GM19324 (cell line): Measurements from ENCODE around the gene TRPC5OS.

Experiments
- ATAC-seq: cut with Tn5 transposase; IDR thresholded peaks from one replicate; pipeline ENCODE4 v1.9.1; 2021; ENCODE audit warnings: mild to moderate bottlenecking, moderate library complexity; ENCODE audit not compliant: unreplicated experiment, low FRiP score

The TRPC5OS gene

DNA sequence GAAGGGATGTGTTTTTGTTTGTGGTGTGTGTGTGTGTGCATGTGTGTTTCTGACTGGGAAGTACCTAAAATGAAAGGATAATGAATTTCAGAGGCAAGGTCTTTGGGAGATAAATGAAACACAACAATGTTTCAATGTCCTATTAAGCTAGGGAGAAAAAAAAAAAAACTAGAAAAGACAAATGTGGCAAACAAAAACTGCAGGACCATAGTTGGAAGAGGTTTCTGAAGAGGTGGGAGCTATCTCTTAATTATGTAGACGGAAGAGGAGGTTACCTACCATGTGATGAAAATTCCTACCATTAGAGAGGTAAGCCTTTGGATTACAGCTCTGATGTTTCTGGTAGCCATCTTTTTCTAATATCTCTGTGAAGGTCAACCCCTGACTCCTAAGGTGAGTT, at the start of gene TRPC5OS:
Gene TRPC5OS (plus strand): TSS at position 301 of the 400 bp plus-strand sequence. CDS start 25,669 bp downstream, outside the sequence.
- no peak for ATAC-seq

DNA sequence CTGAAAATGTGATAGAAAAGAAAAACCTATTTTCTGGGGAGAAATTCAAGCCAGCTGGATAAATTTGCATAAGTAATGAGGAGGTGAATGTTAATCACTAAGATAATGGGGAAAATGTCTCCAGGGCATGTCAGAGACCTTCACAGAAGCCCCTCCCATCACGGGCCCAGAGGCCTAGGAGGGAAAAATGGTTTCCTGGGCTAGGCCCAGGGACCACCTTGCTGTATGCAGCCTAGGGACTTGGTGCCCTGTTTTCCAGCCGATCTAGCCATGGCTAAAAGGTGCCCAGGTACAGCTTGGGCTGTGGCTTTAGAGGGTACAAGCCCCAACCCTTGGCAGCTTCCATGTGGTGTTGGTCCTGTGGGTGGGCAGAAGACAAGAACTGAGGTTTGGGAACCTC, 46.6 kb upstream of the TRPC5OS start:
- no peak for ATAC-seq

GRCh38 chrX:111830571-111830970, 45.4 kb upstream of the TRPC5OS start:
- no peak for ATAC-seq

DNA sequence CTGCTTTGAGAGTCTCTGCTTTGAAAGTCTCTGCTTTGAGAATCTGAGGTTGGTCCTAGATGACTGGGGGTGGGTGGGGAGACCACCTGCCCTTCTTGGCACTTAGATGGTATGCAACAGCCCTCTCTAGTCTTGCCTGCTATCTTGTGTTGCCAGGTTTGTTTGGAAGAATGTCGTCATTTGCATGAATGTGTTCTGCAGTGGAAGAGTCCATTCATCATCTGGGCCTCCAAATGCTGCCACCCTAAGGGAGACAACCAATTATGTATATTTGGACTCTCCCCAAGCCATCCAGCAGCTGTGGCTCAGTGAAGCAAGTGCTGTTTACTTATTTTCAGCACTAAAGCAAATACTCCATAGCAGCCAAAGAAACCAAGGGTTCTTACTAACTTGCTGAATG, 44.6 kb upstream of the TRPC5OS start:
- no peak for ATAC-seq

DNA sequence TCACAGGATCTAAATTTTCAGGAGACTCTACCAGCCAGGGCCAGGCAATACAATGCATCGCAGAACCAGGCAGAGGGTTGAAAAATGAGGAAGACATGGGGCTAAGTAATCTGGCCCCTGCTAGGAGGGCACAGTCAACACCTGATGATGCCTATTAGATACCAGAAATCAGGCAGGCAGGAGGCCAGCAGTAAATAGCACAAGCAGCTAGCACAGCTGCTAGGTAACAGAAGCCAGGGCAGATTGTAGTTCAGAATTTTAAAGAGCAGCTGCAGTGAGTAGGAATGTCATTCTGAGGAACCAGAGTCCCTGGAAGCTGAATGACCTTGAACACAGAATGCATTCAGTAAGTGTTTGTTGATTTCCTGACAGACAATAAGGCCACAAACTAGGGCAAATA, 38.8 kb upstream of the TRPC5OS start:
- ATAC-seq, result no peak

- no peak for ATAC-seq
Observed at GRCh38 chrX:111847491-111848133, 28.4 kb upstream of the TRPC5OS start.

DNA sequence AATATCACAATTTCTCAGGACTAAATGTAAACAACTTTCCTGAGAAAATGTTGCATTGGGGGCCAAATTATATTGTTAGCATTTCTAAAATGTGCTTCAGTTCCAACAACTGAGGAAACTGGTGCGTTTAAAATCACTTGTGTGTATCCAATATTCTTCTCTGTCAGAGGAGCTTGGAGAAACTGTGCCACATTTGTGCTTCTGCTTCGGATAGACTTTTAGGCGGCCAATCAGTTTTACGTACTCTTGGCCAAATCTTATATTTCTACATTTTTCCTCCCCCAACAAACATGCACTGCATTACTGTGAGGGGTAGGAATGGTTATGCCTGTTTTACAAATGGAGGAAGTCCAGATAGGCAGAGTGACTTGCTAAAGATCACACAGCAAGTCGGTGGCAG, 27.4 kb upstream of the TRPC5OS start:
- no peak for ATAC-seq

DNA sequence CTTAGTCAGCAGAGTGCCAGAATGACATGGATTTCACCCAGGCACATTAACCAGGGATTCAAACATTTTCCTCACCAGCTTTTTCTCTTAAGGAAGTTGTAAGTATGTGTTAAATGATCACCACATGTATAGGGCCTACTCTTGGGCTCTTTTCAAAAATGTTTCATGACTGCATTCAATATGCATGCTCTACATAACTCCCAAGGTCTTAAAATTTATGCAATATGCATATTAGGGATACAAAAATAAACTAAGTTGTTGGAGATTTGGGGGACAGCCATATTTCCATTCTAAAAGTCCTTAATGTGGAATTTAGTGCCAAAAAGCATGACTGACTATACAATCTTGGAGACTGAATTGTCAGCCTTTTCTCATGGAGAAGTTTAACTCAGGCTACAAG, 25.0 kb upstream of the TRPC5OS start:
- no peak for ATAC-seq

- no peak for ATAC-seq
Observed at GRCh38 chrX:111854556-111855490, 21.2 kb upstream of the TRPC5OS start.

DNA sequence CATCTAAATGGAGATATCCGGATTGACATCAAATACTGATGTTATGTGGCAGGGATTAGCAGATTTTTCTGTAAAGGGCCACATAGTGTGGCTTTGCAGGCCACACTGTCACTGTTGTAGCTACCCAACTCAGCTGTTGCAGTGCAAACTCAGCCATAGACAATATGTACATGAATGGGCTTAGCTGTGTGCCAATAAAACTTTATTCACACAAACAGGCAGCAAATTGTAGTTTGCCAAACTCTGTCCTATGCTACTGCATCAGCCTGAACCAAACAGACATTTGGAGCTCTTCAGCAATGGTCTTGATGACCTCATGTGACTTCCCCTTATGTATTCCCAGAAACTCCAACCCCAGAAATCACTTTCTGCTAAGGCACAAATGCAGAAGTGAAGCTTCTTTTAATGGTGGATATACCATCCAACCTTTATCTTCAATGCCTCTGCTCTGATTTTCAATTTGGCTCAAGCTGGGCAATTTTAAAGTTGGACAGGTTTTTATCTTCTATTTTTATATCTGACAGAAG, 18.4 kb upstream of the TRPC5OS start:
- no peak for ATAC-seq

GRCh38 chrX:111861605-111862004, 14.4 kb upstream of the TRPC5OS start:
- ATAC-seq, result no peak

DNA sequence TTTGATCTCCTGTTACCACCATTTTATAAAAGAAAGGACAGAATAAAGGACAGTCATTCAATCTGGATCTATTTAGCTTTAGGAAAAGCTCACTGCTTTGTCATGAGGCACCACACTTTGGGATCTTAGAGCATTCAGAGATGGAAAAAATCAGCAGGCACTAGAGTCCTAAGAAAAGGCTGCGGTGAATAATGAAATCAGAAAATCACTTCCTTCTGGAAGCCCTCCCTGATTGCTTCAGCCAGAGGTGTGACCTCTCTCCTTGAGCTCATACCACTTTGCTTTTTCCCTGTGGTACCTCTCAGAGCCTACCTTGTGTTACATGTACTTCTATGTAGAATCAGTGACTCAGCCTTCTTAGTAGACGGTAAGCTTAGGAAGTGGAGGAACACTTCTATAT, 8.7 kb upstream of the TRPC5OS start:
- ATAC-seq, result no peak

- ATAC-seq, result peak; percentile 22
Observed at GRCh38 chrX:111868726-111869638, 7.0 kb upstream of the TRPC5OS start.

DNA sequence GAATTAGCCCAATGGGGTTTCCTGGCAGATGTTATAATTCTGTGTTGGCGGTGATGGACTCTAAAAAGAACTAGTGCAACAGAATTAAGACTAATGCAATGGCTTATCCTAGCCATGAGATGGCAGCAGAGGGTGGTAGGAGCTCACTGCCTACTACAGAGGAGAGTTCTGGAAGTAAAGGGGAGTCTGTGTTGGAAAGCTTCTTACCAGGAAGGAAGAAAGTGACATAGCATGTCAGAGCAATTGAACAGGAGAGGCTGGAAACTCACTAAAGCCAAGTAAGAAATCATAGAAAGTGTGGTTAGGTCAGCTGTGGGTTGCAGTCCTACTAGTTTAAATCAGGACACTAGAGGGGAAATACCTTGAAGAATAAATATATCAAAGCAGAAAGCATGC, 6.3 kb upstream of the TRPC5OS start:
- peak; percentile 79 for ATAC-seq

GRCh38 chrX:111874241-111874640, 1.7 kb upstream of the TRPC5OS start:
- ATAC-seq, result no peak

DNA sequence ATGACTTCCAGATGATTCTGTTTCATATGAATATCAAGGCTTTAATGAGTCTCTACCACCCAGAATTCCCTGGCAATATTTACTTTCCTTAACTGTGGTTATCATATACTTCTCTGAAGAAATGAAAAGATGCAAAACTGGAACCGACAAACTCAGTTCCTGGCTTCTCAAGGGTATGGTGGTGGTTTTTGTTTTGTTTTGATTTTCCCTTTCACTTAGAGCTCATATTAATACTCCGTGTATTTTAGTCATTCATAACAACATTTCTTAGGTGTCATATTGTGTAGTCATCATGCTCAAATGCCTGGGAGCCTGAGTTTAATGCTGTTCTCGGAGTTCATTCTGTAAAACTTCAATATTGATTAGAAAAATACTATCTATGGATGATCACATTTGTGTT, 665 bp downstream of the TRPC5OS start:
- no peak for ATAC-seq

GRCh38 chrX:111877681-111878080, 1.7 kb downstream of the TRPC5OS start:
- no peak for ATAC-seq

DNA sequence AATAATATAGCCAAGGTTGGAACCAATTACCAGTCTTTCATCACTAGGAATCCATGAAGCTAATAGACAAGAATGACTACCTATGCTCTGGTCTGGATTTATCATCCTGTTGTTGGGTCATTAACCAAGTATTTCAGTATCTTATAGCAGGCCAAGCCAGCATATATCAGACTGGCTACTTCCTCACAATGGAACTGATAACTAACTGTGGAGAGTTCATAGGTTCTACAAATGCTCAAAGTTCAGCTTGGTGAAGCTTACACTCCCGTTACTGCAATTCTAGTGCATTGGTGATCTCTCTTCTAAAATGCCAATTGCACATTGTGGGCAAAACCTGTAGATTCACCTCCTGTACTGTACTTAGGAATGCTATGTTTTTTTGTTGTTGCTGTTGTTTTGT, 4.8 kb downstream of the TRPC5OS start:
- no peak for ATAC-seq

DNA sequence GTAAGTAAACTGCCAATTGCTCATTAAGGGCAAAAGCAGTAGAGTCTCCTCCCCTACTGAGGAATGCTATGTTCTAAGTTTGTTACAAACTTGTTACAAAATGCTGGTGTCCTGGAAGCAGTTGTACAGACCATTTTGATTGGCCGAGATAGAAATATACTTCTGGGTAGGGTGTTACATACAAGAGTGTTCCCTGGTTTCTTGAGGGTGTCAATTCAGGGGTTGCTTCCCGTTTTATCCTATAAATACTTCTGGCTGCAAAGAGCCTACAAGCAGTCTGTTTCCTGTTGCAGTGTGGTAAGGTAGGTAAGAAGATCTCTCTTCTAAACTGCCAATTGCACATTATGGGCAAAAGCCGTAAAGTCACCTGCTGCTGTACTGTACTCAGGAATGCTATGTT, 5.7 kb downstream of the TRPC5OS start:
- ATAC-seq, result no peak

DNA sequence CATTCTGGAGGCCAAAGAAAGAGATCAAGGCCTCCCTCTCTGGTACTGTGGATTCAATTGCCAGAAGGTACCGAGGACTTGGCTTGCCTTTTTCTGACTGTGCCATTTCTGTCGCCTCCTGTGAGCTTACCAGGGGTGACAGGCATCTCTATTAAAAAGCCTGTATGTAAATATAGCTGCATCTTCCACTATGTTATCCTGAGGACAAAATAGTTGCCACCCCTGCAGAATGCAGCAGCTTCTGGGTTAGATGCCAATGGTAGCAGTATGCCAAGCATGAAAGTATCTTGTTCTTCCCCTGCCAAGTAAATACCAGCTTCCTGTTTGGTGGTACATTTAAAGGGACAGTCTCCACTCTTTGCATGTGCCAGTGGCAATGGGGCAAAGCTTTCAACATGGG, 10.7 kb downstream of the TRPC5OS start:
- ATAC-seq, result no peak

- no peak for ATAC-seq
Observed at GRCh38 chrX:111888600-111888999, 12.6 kb downstream of the TRPC5OS start.
